GM12891 (cell line): ENCODE data around the gene NRXN2.

Source experiments
- POLR2A ChIP-seq: IDR thresholded peaks from 2 replicates; pipeline ENCODE4 v1.6.1; 2011; ENCODE audit warnings: low read depth, low read length, control low read depth
- POLR2AphosphoS5 ChIP-seq: IDR thresholded peaks from 2 replicates; pipeline ENCODE4 v1.6.1; 2011; ENCODE audit warnings: low read depth, low read length, control low read depth
- SPI1 ChIP-seq: IDR thresholded peaks from 2 replicates; pipeline ENCODE4 v1.6.1; 2011; ENCODE audit warnings: low read depth, low read length, control low read depth
- TAF1 ChIP-seq: IDR thresholded peaks from 2 replicates; pipeline ENCODE4 v1.6.1; 2011; ENCODE audit warnings: low read depth, low read length, control low read depth

- peak; percentile 73 for TF ChIP-seq POLR2AphosphoS5
- no peak; the same call in 1 of the 2 replicates for TF ChIP-seq POLR2A
- TF ChIP-seq SPI1, result no peak
- no peak for TF ChIP-seq TAF1
These were observed 40.6 kb upstream of the NRXN2 start for GRCh38 chr11:64763526-64764039.
